Suprapubic skin (tissue), 4 donors: ENCODE data around the gene SLC6A20. TPM values are rescaled to one million over a fixed set of nuclear protein-coding genes. Genes with fewer than 3 reads are reported as not detected.

Experiments used
- DNase-seq, 2 donors: peaks; one replicate each; pipeline ENCODE4 v3.0.0-alpha.2; 2019; ENCODE audit warnings: low spot score in 2 of 2
- H3K27ac ChIP-seq: fragments of 200-600 bp; sonication (generic); one replicate; pipeline ENCODE4 v1.5.1; 2019
- H3K27me3 ChIP-seq: fragments of 200-600 bp; sonication (generic); one replicate; pipeline ENCODE4 v1.5.1; 2019
- H3K36me3 ChIP-seq: fragments of 200-600 bp; sonication (generic); one replicate; pipeline ENCODE4 v1.5.1; 2019
- H3K4me1 ChIP-seq: fragments of 200-600 bp; sonication (generic); one replicate; pipeline ENCODE4 v1.5.1; 2019
- H3K4me3 ChIP-seq: fragments of 200-600 bp; sonication (generic); one replicate; pipeline ENCODE4 v1.5.1; 2019; ENCODE audit warnings: mild to moderate bottlenecking
- H3K9me3 ChIP-seq: fragments of 200-600 bp; sonication (generic); one replicate; pipeline ENCODE4 v1.5.1; 2019
- CTCF ChIP-seq, 2 donors: fragments of 200-600 bp in 1 of 2; fragments of 450-650 bp in 1 of 2; sonication (generic) in 1 of 2; IDR thresholded peaks; one replicate each; pipeline ENCODE4 v1.5.1; 2016 to 2019; ENCODE audit warnings: antibody characterized with exemption in 2 of 2, mild to moderate bottlenecking in 1 of 2, moderate library complexity in 1 of 2
- EP300 ChIP-seq: sonication (generic); formaldehyde crosslinking; IDR thresholded peaks from one replicate; pipeline ENCODE4 v1.6.1; 2017; ENCODE audit warnings: antibody characterized with exemption
- POLR2A ChIP-seq, 2 donors: fragments of 450-650 bp; IDR thresholded peaks; one replicate each; pipeline ENCODE4 v1.6.1; 2017; ENCODE audit warnings: antibody characterized with exemption in 2 of 2, mild to moderate bottlenecking in 2 of 2, moderate library complexity in 2 of 2
- POLR2AphosphoS5 ChIP-seq, 3 donors: sonication (generic); formaldehyde crosslinking; IDR thresholded peaks; one replicate each; pipeline ENCODE4 v1.6.1; 2017; ENCODE audit warnings: antibody characterized with exemption in 3 of 3
- WGBS: methylation state at CpG from one replicate; pipeline ENCODE4 v1.1.5; 2018; 5-methylcytosine and 5-hydroxymethylcytosine counted together
- total RNA-seq, 4 donors: library from RNA; depleted of rRNA; stranded (reverse); fragments of >200 nt; gene quantifications; one replicate each; pipeline ENCODE4 v1.1.0, GENCODE V29; 2016

SLC6A20 gene
- total RNA-seq, 4 donors from 2014 or later, result 0.42 TPM; not detected in 3

- DNase-seq, result peak in 1 of 2 donors; percentile 23
- TF ChIP-seq POLR2AphosphoS5 (IDR thresholded peaks at IDR 0.05) (no peak), CTCF (IDR thresholded peaks at IDR 0.05) (no peak), EP300 (no peak), POLR2A (IDR thresholded peaks at IDR 0.05) (no peak)
- Histone ChIP-seq H3K4me1 (no peaks in the 10 kb centered on the region), H3K27ac (no peak overlapping the region), H3K27me3 (no peaks in the 10 kb centered on the region), H3K9me3 (no peaks in the 10 kb centered on the region), H3K4me3 (no peak overlapping the region), H3K36me3 (no peaks in the 10 kb centered on the region)
- WGBS, result 86% methylated on average over 5 of the region's 5 CpGs
Measured at GRCh38 chr3:45771831-45772230, 24.5 kb downstream of the SLC6A20 start.

- TF ChIP-seq EP300 (no peak), POLR2AphosphoS5 (IDR thresholded peaks at IDR 0.05) (no peak), CTCF (IDR thresholded peaks at IDR 0.05) (no peak), POLR2A (IDR thresholded peaks at IDR 0.05) (no peak)
- no peaks in the 10 kb centered on the region for H3K4me1 ChIP-seq
- H3K27ac ChIP-seq, result no peak overlapping the region
- H3K27me3 ChIP-seq, result no peaks in the 10 kb centered on the region
- no peaks in the 10 kb centered on the region for H3K36me3 ChIP-seq
- WGBS, result 98% methylated on average over 9 of the region's 9 CpGs
- DNase-seq, result peak in 1 of 2 donors; percentile 53
- no peak overlapping the region for H3K4me3 ChIP-seq
- H3K9me3 ChIP-seq, result no peaks in the 10 kb centered on the region
Measured at GRCh38 chr3:45771166-45771775, 25.1 kb downstream of the SLC6A20 start.

- 86% methylated on average over 8 of the region's 8 CpGs for WGBS
- no peaks in the 10 kb centered on the region for H3K27me3 ChIP-seq
- no peak overlapping the region for H3K4me3 ChIP-seq
- H3K9me3 ChIP-seq, result no peaks in the 10 kb centered on the region
- TF ChIP-seq EP300, result no peak
- TF ChIP-seq POLR2A (IDR thresholded peaks at IDR 0.05), result no peak
- no peak for TF ChIP-seq CTCF (IDR thresholded peaks at IDR 0.05)
- TF ChIP-seq POLR2AphosphoS5 (IDR thresholded peaks at IDR 0.05), result no peak
- peak in 1 of 2 donors; percentile 67 for DNase-seq
- H3K4me1 ChIP-seq, result no peaks in the 10 kb centered on the region
- no peak overlapping the region for H3K27ac ChIP-seq
- H3K36me3 ChIP-seq, result no peaks in the 10 kb centered on the region
Measured at GRCh38 chr3:45765958-45766357, 30.4 kb downstream of the SLC6A20 start.

GRCh38 chr3:45765266-45765851 is 31.0 kb downstream of the SLC6A20 start:
- no peak overlapping the region for H3K27ac ChIP-seq
- peak in 1 of 2 donors; percentile 63 for DNase-seq
- H3K36me3 ChIP-seq, result no peaks in the 10 kb centered on the region
- H3K4me3 ChIP-seq, result no peak overlapping the region
- no peaks in the 10 kb centered on the region for H3K4me1 ChIP-seq
- TF ChIP-seq CTCF (IDR thresholded peaks at IDR 0.05), result no peak
- TF ChIP-seq EP300, result no peak
- TF ChIP-seq POLR2A (IDR thresholded peaks at IDR 0.05), result no peak
- no peak for TF ChIP-seq POLR2AphosphoS5 (IDR thresholded peaks at IDR 0.05)
- 93% methylated on average over 7 of the region's 9 CpGs for WGBS
- H3K9me3 ChIP-seq, result no peaks in the 10 kb centered on the region
- H3K27me3 ChIP-seq, result no peaks in the 10 kb centered on the region

GRCh38 chr3:45763303-45763675 is 33.0 kb downstream of the SLC6A20 start:
- Histone ChIP-seq H3K36me3 (no peaks in the 10 kb centered on the region), H3K4me1 (no peaks in the 10 kb centered on the region), H3K27ac (no peak overlapping the region), H3K4me3 (no peak overlapping the region), H3K9me3 (no peaks in the 10 kb centered on the region), H3K27me3 (no peaks in the 10 kb centered on the region)
- WGBS, result 94% methylated on average over 5 of the region's 5 CpGs
- DNase-seq, result no peak
- no peak for TF ChIP-seq POLR2AphosphoS5 (IDR thresholded peaks at IDR 0.05)
- TF ChIP-seq CTCF (IDR thresholded peaks at IDR 0.05), result no peak
- TF ChIP-seq EP300, result no peak
- TF ChIP-seq POLR2A (IDR thresholded peaks at IDR 0.05), result no peak
